HL-60 (cell line): Measurements from ENCODE around the gene THSD7A.

ENCODE experiments used
- DNase-seq, 2 experiments: peaks; one replicate each; pipeline ENCODE4 v3.0.0-alpha.2; 2010 to 2020; ENCODE audit warnings: low read depth in 1 of 2, low spot score in 1 of 2
- H3K27ac ChIP-seq: fragments of 250-450 bp; sonication (Bioruptor Pico); replicated peaks from 2 replicates; pipeline ENCODE4 v1.5.1; 2020; ENCODE audit warnings: mild to moderate bottlenecking, moderate library complexity
- H3K27me3 ChIP-seq: fragments of 250-450 bp; sonication (Bioruptor Pico); 2 replicates; pipeline ENCODE4 v1.5.1; 2021; ENCODE audit warnings: mild to moderate bottlenecking, moderate library complexity; ENCODE audit not compliant: insufficient read depth, poor library complexity, severe bottlenecking
- H3K4me3 ChIP-seq: replicated peaks from 2 replicates; pipeline ENCODE4 v1.5.1; 2011; ENCODE audit warnings: mild to moderate bottlenecking, control low read depth, low read length; ENCODE audit not compliant: insufficient read depth
- GABPA ChIP-seq: IDR thresholded peaks from 2 replicates; pipeline ENCODE4 v1.6.1; 2012; ENCODE audit warnings: low read depth
- POLR2AphosphoS5 ChIP-seq: IDR thresholded peaks from 2 replicates; pipeline ENCODE4 v1.6.1; 2012; ENCODE audit warnings: low read depth
- SPI1 ChIP-seq: IDR thresholded peaks from 2 replicates; pipeline ENCODE4 v1.6.1; 2012; ENCODE audit warnings: low read depth, mild to moderate bottlenecking, borderline replicate concordance
- long read RNA-seq: library from polyadenylated mRNA; unstranded; transcript quantifications from one replicate; pipeline ENCODE4 v2.0.0, GENCODE V29; 2020
- TF ChIP-seq, protein P1 (sequence below): IDR thresholded peaks from 2 replicates; pipeline ENCODE4 v1.6.1; 2012; ENCODE audit warnings: low read depth; ENCODE audit not compliant: insufficient replicate concordance
- TF ChIP-seq, protein P2 (sequence below): IDR thresholded peaks from one replicate; pipeline ENCODE4 v1.5.1; 2011; ENCODE audit warnings: low read length, control low read depth, inconsistent platforms; ENCODE audit not compliant: insufficient read depth

The THSD7A gene, protein sequence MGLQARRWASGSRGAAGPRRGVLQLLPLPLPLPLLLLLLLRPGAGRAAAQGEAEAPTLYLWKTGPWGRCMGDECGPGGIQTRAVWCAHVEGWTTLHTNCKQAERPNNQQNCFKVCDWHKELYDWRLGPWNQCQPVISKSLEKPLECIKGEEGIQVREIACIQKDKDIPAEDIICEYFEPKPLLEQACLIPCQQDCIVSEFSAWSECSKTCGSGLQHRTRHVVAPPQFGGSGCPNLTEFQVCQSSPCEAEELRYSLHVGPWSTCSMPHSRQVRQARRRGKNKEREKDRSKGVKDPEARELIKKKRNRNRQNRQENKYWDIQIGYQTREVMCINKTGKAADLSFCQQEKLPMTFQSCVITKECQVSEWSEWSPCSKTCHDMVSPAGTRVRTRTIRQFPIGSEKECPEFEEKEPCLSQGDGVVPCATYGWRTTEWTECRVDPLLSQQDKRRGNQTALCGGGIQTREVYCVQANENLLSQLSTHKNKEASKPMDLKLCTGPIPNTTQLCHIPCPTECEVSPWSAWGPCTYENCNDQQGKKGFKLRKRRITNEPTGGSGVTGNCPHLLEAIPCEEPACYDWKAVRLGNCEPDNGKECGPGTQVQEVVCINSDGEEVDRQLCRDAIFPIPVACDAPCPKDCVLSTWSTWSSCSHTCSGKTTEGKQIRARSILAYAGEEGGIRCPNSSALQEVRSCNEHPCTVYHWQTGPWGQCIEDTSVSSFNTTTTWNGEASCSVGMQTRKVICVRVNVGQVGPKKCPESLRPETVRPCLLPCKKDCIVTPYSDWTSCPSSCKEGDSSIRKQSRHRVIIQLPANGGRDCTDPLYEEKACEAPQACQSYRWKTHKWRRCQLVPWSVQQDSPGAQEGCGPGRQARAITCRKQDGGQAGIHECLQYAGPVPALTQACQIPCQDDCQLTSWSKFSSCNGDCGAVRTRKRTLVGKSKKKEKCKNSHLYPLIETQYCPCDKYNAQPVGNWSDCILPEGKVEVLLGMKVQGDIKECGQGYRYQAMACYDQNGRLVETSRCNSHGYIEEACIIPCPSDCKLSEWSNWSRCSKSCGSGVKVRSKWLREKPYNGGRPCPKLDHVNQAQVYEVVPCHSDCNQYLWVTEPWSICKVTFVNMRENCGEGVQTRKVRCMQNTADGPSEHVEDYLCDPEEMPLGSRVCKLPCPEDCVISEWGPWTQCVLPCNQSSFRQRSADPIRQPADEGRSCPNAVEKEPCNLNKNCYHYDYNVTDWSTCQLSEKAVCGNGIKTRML (N-terminal part only)
- long read RNA-seq, result 0 reads

DNA sequence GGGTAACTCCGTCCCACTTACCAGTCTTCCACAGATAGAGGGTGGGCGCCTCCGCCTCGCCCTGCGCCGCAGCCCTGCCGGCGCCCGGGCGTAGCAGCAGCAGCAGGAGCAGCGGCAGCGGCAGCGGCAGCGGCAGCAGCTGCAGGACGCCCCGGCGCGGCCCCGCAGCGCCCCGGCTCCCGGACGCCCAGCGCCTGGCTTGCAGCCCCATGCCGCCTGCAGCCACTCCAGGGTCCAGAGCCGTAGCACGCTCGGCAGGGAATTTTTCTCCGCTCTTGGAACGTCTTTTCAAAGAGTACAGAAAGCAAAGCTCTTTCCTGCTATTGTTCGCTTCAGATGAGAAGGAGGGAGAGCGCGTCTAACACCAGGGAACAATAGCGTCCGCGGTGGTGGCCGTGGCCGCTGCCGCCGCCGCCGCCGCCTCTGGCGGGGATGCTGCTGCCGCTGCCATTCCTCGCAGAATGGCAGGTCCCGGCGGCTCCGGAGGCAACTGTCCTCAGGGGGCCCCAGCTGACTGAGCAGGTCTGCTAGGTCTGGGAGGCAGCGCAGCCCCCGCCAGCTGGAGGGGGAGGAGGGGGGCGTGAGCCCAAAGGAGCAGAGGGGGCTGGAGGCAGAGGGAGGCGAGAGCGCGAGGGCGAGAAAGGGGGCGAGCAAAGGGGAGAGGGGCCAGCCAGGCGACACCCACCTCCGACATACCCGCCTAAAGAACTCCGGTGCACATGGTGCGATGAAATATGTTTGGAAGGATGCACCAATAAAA lies at the start of gene THSD7A:
Gene THSD7A (minus strand): TSS at position 463 of the 760 bp plus-strand sequence. CDS start 252 bp downstream, at position 211.
- TF ChIP-seq, protein P1, sequence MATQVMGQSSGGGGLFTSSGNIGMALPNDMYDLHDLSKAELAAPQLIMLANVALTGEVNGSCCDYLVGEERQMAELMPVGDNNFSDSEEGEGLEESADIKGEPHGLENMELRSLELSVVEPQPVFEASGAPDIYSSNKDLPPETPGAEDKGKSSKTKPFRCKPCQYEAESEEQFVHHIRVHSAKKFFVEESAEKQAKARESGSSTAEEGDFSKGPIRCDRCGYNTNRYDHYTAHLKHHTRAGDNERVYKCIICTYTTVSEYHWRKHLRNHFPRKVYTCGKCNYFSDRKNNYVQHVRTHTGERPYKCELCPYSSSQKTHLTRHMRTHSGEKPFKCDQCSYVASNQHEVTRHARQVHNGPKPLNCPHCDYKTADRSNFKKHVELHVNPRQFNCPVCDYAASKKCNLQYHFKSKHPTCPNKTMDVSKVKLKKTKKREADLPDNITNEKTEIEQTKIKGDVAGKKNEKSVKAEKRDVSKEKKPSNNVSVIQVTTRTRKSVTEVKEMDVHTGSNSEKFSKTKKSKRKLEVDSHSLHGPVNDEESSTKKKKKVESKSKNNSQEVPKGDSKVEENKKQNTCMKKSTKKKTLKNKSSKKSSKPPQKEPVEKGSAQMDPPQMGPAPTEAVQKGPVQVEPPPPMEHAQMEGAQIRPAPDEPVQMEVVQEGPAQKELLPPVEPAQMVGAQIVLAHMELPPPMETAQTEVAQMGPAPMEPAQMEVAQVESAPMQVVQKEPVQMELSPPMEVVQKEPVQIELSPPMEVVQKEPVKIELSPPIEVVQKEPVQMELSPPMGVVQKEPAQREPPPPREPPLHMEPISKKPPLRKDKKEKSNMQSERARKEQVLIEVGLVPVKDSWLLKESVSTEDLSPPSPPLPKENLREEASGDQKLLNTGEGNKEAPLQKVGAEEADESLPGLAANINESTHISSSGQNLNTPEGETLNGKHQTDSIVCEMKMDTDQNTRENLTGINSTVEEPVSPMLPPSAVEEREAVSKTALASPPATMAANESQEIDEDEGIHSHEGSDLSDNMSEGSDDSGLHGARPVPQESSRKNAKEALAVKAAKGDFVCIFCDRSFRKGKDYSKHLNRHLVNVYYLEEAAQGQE, result no peak
- TF ChIP-seq, protein P2, sequence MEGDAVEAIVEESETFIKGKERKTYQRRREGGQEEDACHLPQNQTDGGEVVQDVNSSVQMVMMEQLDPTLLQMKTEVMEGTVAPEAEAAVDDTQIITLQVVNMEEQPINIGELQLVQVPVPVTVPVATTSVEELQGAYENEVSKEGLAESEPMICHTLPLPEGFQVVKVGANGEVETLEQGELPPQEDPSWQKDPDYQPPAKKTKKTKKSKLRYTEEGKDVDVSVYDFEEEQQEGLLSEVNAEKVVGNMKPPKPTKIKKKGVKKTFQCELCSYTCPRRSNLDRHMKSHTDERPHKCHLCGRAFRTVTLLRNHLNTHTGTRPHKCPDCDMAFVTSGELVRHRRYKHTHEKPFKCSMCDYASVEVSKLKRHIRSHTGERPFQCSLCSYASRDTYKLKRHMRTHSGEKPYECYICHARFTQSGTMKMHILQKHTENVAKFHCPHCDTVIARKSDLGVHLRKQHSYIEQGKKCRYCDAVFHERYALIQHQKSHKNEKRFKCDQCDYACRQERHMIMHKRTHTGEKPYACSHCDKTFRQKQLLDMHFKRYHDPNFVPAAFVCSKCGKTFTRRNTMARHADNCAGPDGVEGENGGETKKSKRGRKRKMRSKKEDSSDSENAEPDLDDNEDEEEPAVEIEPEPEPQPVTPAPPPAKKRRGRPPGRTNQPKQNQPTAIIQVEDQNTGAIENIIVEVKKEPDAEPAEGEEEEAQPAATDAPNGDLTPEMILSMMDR, result no peak
- TF ChIP-seq GABPA, result no peak
- no peak for TF ChIP-seq SPI1
- TF ChIP-seq POLR2AphosphoS5, result no peak
- H3K27ac ChIP-seq, result no peak within 1 kb of the TSS; the same call in 1 of the 2 replicates
- DNase-seq, result peak in 1 of 2 experiments; percentile 26
- H3K4me3 ChIP-seq, result peak within 1 kb of the TSS; percentile 24
- H3K27me3 ChIP-seq, result no peaks in the 10 kb centered on the region

DNA sequence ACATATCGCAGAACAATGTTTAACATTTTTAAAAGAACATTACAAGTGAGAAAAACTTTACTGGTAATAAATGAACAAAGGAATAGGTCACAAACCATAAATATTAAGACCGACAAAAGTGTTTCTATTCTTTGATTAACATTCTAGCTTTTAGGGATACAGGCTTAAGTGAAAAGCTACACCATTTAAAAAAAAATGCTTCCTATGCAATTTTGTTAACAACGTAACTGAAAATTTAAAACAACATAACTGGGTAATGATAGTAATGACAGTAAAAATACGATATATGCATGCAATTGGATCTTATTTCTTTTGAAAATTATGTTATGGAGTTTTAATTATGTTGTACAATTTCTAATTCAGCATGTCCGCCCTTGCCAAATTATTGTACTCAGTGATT lies 49.7 kb upstream of the THSD7A start:
- Histone ChIP-seq H3K27ac (no peak overlapping the region), H3K27me3 (no peaks in the 10 kb centered on the region), H3K4me3 (no peak overlapping the region)
- TF ChIP-seq POLR2AphosphoS5, result no peak
- TF ChIP-seq, protein P1, result no peak
- TF ChIP-seq, protein P2, result no peak
- TF ChIP-seq SPI1, result no peak
- no peak for TF ChIP-seq GABPA
- no peak for DNase-seq

DNA sequence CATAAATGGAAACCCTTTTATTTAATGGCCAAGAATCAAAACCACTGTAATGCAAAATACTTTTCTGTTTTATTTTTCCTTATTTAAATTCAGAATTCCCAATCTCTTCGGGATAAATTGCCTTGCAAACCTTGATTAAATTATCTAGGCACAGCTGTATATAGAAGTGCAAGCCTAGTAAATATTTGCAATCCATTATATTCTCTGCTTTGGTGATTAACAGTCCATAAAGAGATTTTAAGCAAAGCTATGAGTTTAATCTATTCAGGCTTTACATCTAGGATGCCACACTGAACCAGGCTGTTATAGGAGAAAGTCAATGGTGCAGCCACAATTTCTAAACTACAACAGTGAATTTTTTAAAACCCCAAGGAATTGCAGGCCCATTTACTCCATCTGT lies 43.6 kb upstream of the THSD7A start:
- Histone ChIP-seq H3K4me3 (no peak overlapping the region), H3K27me3 (no peaks in the 10 kb centered on the region), H3K27ac (no peak overlapping the region)
- TF ChIP-seq, protein P1, result no peak
- TF ChIP-seq GABPA (no peak), POLR2AphosphoS5 (no peak)
- no peak for DNase-seq
